Activated CD8-positive, alpha-beta memory T cell treated with anti-CD3 and anti-CD28 coated beads, Interleukin-2, amount 50 U/mL, for 1 hour (primary cell): ENCODE results near the gene PRDM11.

Experiments used
- DNase-seq: peaks from one replicate; pipeline ENCODE4 v3.0.0-alpha.2; 2020; ENCODE audit errors: extremely low read depth

Gene PRDM11

DNA sequence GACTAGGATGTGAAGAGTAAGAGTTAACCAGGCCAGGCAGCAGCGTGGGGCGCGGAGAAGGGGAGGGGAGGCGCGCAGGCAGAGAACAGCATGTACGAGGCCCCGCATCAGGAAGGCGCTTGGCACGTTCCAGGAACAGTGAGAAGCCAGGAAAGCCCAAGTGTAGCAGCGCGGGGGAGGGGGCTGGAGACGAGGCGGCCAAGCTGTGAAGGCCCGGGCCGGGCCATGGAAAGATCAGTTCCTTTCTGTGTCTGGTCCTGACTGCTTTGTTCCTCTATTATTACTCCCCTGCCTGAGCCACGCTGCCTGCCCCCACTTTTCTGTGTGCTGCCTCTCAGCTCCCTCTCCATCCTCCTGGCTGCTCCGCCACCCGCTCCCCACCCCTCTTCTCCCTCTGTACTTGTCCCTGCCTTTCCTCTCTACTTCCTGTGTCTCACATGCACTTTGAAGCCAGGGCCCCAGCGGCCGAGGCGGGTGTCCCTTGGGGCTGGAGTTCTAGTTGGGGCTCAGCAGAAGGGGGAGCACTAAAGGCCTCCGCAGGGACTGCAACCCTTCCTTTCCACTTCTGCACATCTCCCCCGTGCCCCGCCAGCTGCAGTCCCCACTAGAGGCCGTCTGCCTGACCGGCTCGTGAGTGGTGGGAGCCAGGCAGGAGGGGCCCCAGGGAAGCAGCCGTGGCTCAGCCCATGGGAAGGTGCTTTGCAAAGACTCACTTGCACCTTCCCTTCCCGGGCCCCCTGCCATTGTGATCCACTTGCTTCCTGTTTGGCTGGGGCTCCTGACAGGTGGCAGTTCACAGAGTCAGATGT lies 63.7 kb downstream of the PRDM11 start:
- DNase-seq: no peak

GRCh38 chr11:45210846-45211245 lies 64.4 kb downstream of the PRDM11 start:
- DNase-seq: no peak

- no peak for DNase-seq
Observed at GRCh38 chr11:45211732-45212131, 65.3 kb downstream of the PRDM11 start.

DNA sequence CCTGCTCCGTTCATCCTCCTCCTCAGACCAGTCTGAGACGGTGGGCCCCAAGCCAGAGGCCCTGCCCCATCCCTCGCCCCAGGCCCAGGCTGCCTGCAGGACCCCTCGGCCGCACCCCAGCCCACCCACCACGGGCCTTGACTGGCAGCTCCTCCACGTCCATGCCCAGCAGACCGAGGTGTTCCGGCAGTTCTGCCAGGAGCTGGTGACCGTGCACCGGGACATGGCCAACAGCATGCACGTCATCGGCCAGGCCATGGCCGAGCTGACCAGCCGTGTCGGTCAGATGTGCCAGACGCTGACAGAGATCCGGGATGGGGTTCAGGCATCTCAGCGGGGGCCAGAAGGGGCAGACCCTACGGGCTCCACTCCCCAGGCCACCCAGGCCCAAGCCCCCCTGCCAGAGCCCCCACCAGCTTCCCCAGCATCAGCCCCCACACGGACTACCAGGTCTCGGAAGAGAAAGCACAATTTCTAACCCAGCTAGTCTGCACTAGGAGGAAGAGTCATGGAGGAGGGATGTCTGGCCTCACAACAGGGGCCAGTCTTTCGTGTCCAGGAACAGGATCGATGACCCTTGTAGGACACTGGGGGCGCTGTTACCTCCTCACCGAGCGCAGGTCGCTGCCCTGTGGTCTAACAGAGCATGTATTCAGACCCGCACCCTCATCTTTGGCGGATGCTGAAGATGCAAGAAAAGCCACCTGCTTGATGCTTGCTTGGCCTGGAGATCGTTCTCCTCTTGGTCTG lies 66.3 kb downstream of the PRDM11 start:
- no peak for DNase-seq

GRCh38 chr11:45213316-45213665 lies 66.9 kb downstream of the PRDM11 start:
- DNase-seq: no peak

DNA sequence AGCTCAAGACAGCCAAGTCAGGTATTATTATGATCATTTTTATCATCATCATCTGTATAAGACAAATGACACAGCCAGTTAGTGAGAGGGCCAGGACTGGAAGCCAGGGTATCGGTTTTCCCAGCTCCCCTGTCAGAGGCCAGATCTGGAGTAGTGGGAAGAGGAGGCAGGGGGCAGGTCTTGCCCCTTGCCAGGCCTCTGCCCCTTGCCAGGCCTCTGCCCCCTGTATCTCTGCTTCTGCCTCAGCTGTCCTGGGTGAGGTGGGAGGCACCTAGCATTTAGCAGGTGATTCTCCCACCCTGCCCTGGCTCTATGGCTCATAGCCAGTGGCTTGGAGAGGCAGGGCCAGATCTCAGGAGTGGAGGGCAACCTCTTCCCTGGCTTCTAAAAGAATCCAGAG lies 67.3 kb downstream of the PRDM11 start:
- DNase-seq: no peak

GRCh38 chr11:45215098-45215865 lies 68.8 kb downstream of the PRDM11 start:
- DNase-seq: no peak

DNA sequence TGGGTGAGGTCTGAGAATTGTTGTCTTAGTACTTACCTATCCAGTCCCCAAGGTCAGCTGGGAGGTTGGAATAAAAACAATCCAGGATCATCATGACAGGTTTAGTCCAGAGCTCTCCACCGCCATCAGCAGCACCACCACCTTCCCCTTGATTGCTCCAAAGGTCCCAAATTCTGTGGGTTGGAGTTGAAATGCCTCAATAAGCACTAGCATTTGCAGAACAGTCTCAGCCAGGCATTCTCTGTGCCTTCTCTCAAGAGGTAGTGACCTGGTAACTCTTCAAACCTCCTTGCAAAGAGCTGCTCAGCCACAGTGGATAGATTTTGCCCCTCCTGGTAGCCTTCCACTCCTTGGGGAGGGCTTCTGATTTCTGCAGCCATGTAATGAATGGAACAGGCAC lies 69.6 kb downstream of the PRDM11 start:
- DNase-seq: no peak

GRCh38 chr11:45216901-45217300 lies 70.5 kb downstream of the PRDM11 start:
- no peak for DNase-seq

- no peak for DNase-seq
Observed at GRCh38 chr11:45217991-45218390, 71.6 kb downstream of the PRDM11 start.

- no peak for DNase-seq
Observed at GRCh38 chr11:45218705-45219104, 72.3 kb downstream of the PRDM11 start.

DNA sequence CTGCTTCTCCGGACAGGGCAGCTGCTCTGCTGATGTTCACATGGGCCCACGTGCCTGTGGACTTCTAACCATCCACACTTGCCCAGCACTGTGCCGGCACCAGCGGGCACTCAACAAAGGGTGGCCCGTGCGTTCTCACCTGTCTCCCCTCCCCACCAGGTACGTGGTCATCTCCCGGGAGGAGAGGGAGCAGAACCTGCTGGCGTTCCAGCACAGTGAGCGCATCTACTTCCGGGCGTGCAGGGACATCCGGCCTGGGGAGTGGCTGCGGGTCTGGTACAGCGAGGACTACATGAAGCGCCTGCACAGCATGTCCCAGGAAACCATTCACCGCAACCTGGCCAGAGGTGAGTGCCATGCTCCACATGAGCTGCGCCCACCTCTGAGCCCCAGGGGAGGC lies 73.0 kb downstream of the PRDM11 start:
- DNase-seq: no peak

- DNase-seq: no peak
Observed at GRCh38 chr11:45223496-45223895, 77.1 kb downstream of the PRDM11 start.

GRCh38 chr11:45224766-45225165 lies 78.3 kb downstream of the PRDM11 start:
- DNase-seq: no peak

DNA sequence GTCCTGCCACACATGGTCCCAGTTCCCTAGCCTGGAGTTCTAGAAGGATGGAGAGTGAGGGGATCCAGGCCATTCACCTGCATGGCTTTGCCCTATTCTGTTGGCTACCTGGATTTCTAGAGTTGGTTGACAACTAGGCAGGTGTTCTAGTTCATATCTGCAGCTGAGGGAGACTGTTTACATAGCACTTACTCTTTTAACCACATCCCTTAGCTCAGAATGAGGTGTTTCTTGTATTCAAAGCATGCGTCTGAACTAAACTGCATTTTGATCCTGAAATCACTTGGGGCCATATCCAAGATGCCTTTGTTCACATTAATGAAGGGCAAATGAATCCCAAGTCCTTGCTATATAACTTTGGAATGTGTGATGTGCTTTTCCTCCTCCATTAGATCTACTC lies 78.8 kb downstream of the PRDM11 start:
- no peak for DNase-seq

DNA sequence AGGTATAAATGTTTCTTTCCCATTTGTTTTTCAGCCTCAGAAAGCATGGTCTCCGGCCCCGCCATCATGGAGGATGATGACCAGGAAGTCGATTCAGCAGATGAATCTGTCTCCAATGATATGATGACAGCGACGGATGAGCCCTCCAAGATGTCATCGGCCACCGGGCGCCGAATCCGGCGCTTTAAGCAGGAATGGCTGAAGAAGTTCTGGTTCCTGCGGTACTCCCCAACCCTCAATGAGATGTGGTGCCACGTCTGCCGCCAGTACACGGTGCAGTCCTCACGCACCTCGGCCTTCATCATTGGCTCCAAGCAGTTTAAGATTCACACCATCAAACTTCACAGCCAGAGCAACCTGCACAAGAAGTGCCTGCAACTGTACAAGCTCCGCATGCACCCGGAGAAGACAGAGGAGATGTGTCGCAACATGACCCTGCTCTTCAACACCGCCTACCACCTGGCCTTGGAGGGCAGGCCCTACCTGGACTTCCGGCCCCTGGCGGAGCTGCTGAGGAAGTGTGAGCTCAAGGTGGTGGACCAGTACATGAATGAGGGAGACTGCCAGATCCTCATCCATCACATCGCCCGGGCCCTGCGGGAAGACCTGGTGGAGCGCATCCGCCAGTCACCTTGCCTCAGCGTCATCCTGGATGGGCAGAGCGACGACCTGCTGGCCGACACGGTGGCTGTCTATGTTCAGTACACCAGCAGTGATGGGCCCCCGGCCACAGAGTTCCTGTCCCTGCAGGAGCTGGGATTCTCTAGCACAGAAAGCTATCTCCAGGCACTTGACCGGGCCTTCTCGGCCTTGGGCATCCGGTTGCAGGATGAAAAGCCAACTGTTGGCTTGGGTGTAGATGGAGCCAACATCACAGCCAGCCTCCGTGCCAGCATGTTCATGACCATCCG lies 79.8 kb downstream of the PRDM11 start:
- no peak for DNase-seq

DNA sequence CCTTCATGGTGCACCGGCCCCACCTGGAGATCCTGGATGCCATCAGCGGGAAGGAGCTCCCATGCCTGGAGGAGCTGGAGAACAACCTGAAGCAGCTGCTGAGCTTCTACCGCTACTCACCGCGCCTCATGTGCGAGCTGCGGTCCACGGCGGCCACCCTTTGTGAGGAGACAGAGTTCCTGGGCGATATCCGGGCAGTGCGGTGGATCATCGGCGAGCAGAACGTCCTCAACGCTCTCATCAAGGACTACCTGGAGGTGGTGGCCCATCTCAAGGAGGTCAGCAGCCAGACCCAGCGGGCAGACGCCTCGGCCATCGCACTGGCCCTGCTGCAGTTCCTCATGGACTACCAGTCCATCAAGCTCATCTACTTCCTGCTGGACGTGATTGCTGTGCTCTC lies 80.5 kb downstream of the PRDM11 start:
- DNase-seq: no peak

GRCh38 chr11:45227836-45228235 lies 81.4 kb downstream of the PRDM11 start:
- no peak for DNase-seq

DNA sequence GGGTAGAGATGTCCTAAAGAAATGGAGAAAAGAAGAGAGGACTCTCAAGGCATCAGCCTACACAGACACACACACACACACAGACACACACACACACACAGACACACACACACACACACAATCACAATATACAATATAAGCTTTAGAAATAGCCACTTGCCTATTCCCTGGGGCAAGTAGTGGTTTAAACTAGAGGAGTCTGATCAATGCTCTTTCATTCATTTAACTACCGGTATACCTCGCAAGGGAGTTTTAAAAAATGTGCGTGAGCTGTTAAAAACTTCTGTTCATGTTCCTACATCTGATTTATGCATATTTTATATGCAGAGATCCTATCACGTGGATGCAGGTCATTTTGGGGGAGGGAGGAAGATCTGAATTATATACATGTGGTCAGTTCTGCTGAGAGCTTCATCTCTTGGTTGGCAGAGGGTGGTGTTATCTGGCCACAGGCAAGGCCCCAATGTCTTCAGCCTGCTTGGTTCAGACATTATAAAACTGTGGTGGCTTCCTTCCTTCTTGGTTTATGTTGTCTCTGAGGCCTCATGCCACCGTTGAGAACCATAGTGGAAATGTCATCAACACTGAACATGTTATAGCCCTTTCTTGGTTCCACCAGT lies 83.1 kb downstream of the PRDM11 start:
- DNase-seq: no peak

GRCh38 chr11:45232341-45233080 lies 86.1 kb downstream of the PRDM11 start:
- DNase-seq: no peak
